Chondrocyte (in vitro differentiated cells): Measurements from ENCODE around the gene TSC2. TPM values are rescaled to one million over a fixed set of nuclear protein-coding genes. Genes with fewer than 3 reads are reported as not detected.

Experiments used
- DNase-seq: peaks from one replicate; pipeline ENCODE4 v3.0.0; 2021; ENCODE audit warnings: mixed read lengths, low spot score
- H3K27ac Mint-ChIP-seq: one replicate; pipeline ENCODE4 v1.8.0; 2021; ENCODE audit warnings: mild to moderate bottlenecking, moderate library complexity, mixed read lengths; ENCODE audit not compliant: unreplicated experiment
- H3K27me3 Mint-ChIP-seq: 2 replicates; pipeline ENCODE4 v1.8.0; 2021; ENCODE audit warnings: low read depth, mixed read lengths
- H3K36me3 Mint-ChIP-seq: 2 replicates; pipeline ENCODE4 v1.8.0; 2021; ENCODE audit warnings: low read depth, mixed read lengths
- H3K4me1 Mint-ChIP-seq: 2 replicates; pipeline ENCODE4 v1.8.0; 2021; ENCODE audit warnings: low read depth, mild to moderate bottlenecking, mixed read lengths
- H3K4me3 Mint-ChIP-seq: one replicate; pipeline ENCODE4 v1.8.0; 2021; ENCODE audit warnings: mild to moderate bottlenecking, moderate library complexity, mixed read lengths; ENCODE audit not compliant: unreplicated experiment
- H3K9me3 Mint-ChIP-seq: 2 replicates; pipeline ENCODE4 v1.8.0; 2021; ENCODE audit warnings: low read depth, mixed read lengths
- CTCF ChIP-seq: fragments of 200-600 bp; sonication (generic); IDR thresholded peaks from 2 replicates; pipeline ENCODE4 v1.5.0; 2021; ENCODE audit warnings: antibody characterized with exemption, mild to moderate bottlenecking, moderate library complexity
- total RNA-seq: library from RNA; stranded (reverse); gene quantifications from 3 replicates; pipeline ENCODE4 v1.2.1, GENCODE V29; 2021

The TSC2 gene
- total RNA-seq, 1 donor from 2014 or later, result 108 TPM

DNA sequence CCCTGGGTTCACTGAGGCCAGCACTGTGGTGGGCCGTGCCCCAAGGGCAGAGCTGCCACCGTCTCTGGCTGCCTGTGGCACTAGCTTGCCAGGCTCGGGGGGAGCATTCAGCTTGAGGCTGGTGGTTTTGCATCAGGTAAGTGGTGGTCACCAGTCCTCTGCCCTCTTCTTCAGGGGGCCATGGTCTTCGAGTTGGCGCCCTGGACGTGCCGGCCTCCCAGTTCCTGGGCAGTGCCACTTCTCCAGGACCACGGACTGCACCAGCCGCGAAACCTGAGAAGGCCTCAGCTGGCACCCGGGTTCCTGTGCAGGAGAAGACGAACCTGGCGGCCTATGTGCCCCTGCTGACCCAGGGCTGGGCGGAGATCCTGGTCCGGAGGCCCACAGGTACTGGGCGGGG lies 32.2 kb downstream of the TSC2 start:
- no peak for TF ChIP-seq CTCF
- DNase-seq, result no peak
- H3K4me3 Mint-ChIP-seq, result no peak overlapping the region
- H3K27ac Mint-ChIP-seq, result no peak overlapping the region
- H3K9me3 Mint-ChIP-seq, result no peaks in the 10 kb centered on the region
- peaks cover 3% of the 10 kb centered on the region for H3K36me3 Mint-ChIP-seq
- H3K27me3 Mint-ChIP-seq, result no peaks in the 10 kb centered on the region
- H3K4me1 Mint-ChIP-seq, result no peaks in the 10 kb centered on the region

- no peak overlapping the region for H3K4me3 Mint-ChIP-seq
- DNase-seq, result no peak
- H3K27ac Mint-ChIP-seq, result no peak overlapping the region
- no peak for TF ChIP-seq CTCF
- H3K36me3 Mint-ChIP-seq, result peaks cover 2% of the 10 kb centered on the region
- H3K27me3 Mint-ChIP-seq, result no peaks in the 10 kb centered on the region
- no peaks in the 10 kb centered on the region for H3K4me1 Mint-ChIP-seq
- H3K9me3 Mint-ChIP-seq, result no peaks in the 10 kb centered on the region
These were observed 33.7 kb downstream of the TSC2 start for GRCh38 chr16:2081201-2082084.

DNA sequence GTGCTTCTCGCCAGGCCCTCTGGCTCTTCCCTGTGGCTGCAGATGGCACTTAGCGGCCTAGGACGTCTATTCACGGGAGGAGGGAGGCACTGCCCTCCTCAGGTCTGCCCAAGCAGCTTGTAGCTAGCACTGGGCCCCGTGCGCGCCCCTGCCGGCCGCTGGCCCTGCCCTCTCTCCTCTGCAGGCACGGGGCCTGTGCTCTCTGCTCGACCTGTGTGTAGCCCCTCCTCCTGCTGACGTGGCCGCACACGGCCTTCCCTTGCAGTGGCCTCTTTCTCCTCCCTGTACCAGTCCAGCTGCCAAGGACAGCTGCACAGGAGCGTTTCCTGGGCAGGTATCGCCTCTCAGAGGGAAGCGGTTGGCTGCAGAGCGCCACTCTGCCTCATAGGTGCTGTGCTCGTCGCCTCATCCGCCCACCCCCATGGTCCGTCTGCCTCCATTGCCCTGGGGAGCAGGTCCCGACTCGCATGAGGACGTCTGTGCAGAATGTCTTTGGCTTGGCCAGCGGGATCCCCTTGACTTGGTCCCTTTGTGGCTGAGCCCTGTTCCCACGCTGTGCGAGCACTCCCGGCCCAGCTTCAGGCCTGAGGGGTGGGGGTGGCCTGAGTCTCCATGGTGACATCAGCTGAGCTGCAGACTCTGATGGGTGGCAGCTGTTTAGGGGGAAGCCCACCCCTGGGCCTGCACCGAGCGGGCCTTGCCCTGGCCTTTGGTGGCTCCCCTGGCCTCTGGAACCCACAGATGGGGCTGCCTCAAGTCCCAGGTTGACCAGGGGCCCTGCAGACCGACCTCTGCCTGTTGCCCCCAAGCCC lies 34.6 kb downstream of the TSC2 start:
- Mint-ChIP-seq H3K4me3 (no peak overlapping the region), H3K9me3 (no peaks in the 10 kb centered on the region), H3K36me3 (peaks cover 3% of the 10 kb centered on the region), H3K27me3 (no peaks in the 10 kb centered on the region), H3K4me1 (no peaks in the 10 kb centered on the region), H3K27ac (no peak overlapping the region)
- no peak for TF ChIP-seq CTCF
- DNase-seq, result no peak

- TF ChIP-seq CTCF, result no peak
- Mint-ChIP-seq H3K36me3 (peaks cover 5% of the 10 kb centered on the region), H3K4me3 (no peak overlapping the region), H3K4me1 (no peaks in the 10 kb centered on the region), H3K27me3 (no peaks in the 10 kb centered on the region), H3K9me3 (no peaks in the 10 kb centered on the region), H3K27ac (no peak overlapping the region)
- DNase-seq, result no peak
These were observed 35.2 kb downstream of the TSC2 start for GRCh38 chr16:2082983-2083364.

- Mint-ChIP-seq H3K36me3 (peaks cover 5% of the 10 kb centered on the region), H3K27ac (no peak overlapping the region), H3K27me3 (no peaks in the 10 kb centered on the region), H3K9me3 (no peaks in the 10 kb centered on the region), H3K4me1 (no peaks in the 10 kb centered on the region), H3K4me3 (no peak overlapping the region)
- DNase-seq, result no peak
- TF ChIP-seq CTCF, result no peak
These were observed 35.6 kb downstream of the TSC2 start for GRCh38 chr16:2083409-2083808.
